ENCODE data around the gene WNT2.

The WNT2 gene

DNA sequence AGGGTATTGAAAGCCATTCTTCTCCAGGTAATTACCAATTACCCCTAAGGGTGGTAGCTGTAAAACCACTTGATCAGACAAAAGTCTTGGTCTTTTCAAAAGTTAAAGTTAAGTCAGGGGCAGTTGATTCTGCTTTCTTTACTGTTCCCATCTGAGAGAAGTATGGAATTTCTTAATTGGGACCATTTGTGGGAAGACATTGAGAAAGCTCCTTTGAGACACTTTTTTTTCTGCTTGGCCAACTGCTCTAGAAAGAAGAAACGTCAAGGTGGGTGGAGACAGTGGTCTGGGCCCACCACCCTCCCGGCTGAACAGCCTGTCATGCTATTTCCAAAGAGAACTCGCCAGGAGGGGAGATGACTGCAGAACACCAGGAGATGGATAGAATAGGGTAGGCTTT is 45.3 kb downstream of the WNT2 start:
- H3K36me3 ChIP-seq (ENCODE audit: control insufficient read depth in 1 of 2, insufficient read depth in 2 of 2, low read length in 2 of 2): no peaks in the 10 kb centered on the region
- H3K4me1 ChIP-seq (ENCODE audit: control insufficient read depth in 1 of 2, insufficient read depth in 2 of 2, low read length in 2 of 2): no peaks in the 10 kb centered on the region
- H3K4me3 ChIP-seq (ENCODE audit: low read depth in 1 of 2, low read length in 2 of 2): no peak overlapping the region
- H3K9me3 ChIP-seq (ENCODE audit: control insufficient read depth in 1 of 2, low read length in 2 of 2): no peaks in the 10 kb centered on the region
- H3K27me3 ChIP-seq (ENCODE audit: low read depth, low read length): no peaks in the 10 kb centered on the region
- no peak overlapping the region for H3K27ac ChIP-seq (ENCODE audit: low read length)

DNA sequence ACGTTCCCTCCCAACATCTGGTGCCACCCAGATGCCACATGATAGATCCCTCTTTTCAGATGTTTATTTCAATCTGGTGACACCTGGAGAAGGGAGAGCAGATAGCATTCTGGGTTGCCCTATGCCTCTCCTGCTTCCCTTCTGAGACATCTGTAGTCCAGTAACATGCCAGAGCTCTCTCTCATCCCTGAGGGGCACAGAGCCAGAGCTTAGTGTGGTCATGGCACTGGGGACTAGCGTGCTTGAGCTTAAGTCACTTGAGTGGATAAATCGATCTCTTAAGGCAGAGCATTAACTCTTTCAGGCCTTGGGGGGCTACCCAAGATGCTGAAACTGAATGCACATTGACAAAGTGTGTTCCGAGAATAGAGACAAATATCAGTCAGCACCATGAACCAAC is 47.9 kb downstream of the WNT2 start:
- Histone ChIP-seq H3K27me3 (ENCODE audit: low read depth, low read length) (no peaks in the 10 kb centered on the region), H3K4me1 (ENCODE audit: control insufficient read depth in 1 of 2, insufficient read depth in 2 of 2, low read length in 2 of 2) (no peaks in the 10 kb centered on the region), H3K4me3 (ENCODE audit: low read depth in 1 of 2, low read length in 2 of 2) (no peak overlapping the region), H3K27ac (ENCODE audit: low read length) (no peak overlapping the region), H3K9me3 (ENCODE audit: control insufficient read depth in 1 of 2, low read length in 2 of 2) (no peaks in the 10 kb centered on the region), H3K36me3 (ENCODE audit: control insufficient read depth in 1 of 2, insufficient read depth in 2 of 2, low read length in 2 of 2) (no peaks in the 10 kb centered on the region)

DNA sequence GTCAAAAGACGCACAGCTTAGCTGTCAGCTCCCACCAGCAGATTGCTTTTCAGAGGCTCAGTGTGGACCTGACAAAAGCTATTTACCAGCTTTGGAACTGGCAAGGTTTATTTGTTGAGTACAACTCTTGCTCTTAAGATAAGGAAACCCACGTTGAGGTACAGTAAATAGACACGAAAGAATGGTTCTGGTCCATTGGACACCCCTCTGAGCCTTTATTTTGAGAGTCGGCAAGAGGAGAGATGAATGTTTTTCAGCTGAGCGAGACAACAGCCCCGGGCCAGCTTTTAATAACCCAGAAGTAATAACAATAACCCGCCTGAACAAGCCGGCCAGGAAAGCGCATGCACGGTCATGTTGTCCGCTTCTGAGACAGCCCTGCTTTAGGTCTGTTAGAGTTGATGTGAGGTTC is 49.0 kb downstream of the WNT2 start:
- no peaks in the 10 kb centered on the region for H3K4me1 ChIP-seq (ENCODE audit: control insufficient read depth in 1 of 2, insufficient read depth in 2 of 2, low read length in 2 of 2)
- no peaks in the 10 kb centered on the region for H3K9me3 ChIP-seq (ENCODE audit: control insufficient read depth in 1 of 2, low read length in 2 of 2)
- no peaks in the 10 kb centered on the region for H3K27me3 ChIP-seq (ENCODE audit: low read depth, low read length)
- H3K4me3 ChIP-seq (ENCODE audit: low read depth in 1 of 2, low read length in 2 of 2): no peak overlapping the region
- H3K36me3 ChIP-seq (ENCODE audit: control insufficient read depth in 1 of 2, insufficient read depth in 2 of 2, low read length in 2 of 2): no peaks in the 10 kb centered on the region
- no peak overlapping the region for H3K27ac ChIP-seq (ENCODE audit: low read length)

DNA sequence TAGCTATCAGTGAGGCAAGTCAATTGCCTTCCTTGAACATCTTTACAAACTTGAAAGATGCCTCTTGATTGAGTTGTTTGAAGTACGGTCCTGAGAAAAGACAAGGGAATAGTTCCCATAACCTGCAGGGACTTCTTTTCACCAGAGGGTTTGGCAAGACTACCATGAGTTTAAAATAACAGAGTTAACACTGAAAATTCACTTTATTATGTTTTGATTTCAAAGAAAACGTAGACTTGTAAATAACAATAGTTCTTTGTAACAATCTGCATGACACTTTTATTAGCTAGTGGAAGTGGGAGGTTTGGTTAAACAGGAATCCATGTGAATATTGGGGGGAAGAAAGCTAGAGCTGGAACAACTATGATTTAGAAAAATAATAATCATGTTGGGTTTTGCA is 49.5 kb downstream of the WNT2 start:
- Histone ChIP-seq H3K27ac (ENCODE audit: low read length) (no peak overlapping the region), H3K27me3 (ENCODE audit: low read depth, low read length) (no peaks in the 10 kb centered on the region), H3K4me3 (ENCODE audit: low read depth in 1 of 2, low read length in 2 of 2) (no peak overlapping the region), H3K36me3 (ENCODE audit: control insufficient read depth in 1 of 2, insufficient read depth in 2 of 2, low read length in 2 of 2) (no peaks in the 10 kb centered on the region), H3K9me3 (ENCODE audit: control insufficient read depth in 1 of 2, low read length in 2 of 2) (no peaks in the 10 kb centered on the region), H3K4me1 (ENCODE audit: control insufficient read depth in 1 of 2, insufficient read depth in 2 of 2, low read length in 2 of 2) (no peaks in the 10 kb centered on the region)

DNA sequence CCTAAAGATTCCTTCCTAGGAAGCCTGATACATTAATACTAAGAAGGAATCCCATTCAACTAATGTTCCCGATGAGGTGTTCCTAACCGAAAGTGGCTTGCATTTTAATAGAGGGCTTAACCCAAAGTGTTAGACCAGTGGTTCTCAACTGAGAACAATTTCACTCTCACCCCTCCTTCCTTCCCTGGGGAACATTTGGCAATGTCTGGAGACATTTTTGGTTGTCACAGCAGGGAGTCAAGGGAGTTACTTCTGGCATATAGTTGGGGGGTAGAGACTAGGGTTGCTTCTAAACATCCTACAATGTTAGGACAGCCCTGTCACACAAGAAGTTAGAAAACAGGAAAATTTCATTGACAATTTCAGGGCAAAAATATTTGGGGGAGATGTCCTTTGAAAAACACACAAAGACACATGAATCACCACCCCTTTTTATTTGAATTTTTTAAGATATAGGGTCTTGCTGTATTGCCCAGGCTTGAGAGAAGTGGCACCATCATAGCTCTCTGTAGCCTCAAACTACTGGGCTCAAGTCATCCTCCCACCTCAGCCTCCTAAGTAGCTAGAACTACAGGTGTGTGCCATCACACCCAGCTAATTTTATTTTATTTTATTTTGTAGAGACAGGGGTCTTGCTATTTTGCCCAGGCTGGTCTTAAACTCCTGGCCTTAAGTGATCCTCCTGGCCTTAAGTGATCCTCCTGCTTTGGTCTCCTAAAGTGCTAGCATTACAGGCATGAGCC is 50.7 kb downstream of the WNT2 start:
- Histone ChIP-seq H3K27ac (ENCODE audit: low read length) (no peak overlapping the region), H3K36me3 (ENCODE audit: control insufficient read depth in 1 of 2, insufficient read depth in 2 of 2, low read length in 2 of 2) (no peaks in the 10 kb centered on the region), H3K9me3 (ENCODE audit: control insufficient read depth in 1 of 2, low read length in 2 of 2) (no peaks in the 10 kb centered on the region), H3K4me1 (ENCODE audit: control insufficient read depth in 1 of 2, insufficient read depth in 2 of 2, low read length in 2 of 2) (no peaks in the 10 kb centered on the region), H3K4me3 (ENCODE audit: low read depth in 1 of 2, low read length in 2 of 2) (no peak overlapping the region), H3K27me3 (ENCODE audit: low read depth, low read length) (no peaks in the 10 kb centered on the region)

DNA sequence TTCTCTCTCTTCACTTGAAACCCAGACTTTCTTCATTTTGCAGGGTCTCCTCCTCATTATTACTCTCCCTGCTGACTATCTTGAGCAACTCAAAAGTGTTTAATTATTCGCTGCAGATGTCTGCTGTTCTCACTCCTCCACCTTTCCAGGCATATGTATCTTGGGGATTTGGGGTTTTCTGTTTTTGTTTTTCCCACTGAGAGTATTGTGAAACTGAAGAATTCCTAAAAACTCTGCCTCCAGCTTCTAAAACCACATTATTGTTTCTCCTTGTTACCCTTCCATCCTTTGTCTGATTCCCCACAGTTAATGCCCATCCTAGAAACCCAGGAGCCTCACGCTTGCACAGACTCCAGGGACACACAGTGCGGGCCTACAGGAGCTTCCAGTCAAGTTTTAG is 51.3 kb downstream of the WNT2 start:
- Histone ChIP-seq H3K9me3 (ENCODE audit: control insufficient read depth in 1 of 2, low read length in 2 of 2) (no peaks in the 10 kb centered on the region), H3K4me3 (ENCODE audit: low read depth in 1 of 2, low read length in 2 of 2) (no peak overlapping the region), H3K4me1 (ENCODE audit: control insufficient read depth in 1 of 2, insufficient read depth in 2 of 2, low read length in 2 of 2) (no peaks in the 10 kb centered on the region), H3K27me3 (ENCODE audit: low read depth, low read length) (no peaks in the 10 kb centered on the region), H3K27ac (ENCODE audit: low read length) (no peak overlapping the region), H3K36me3 (ENCODE audit: control insufficient read depth in 1 of 2, insufficient read depth in 2 of 2, low read length in 2 of 2) (no peaks in the 10 kb centered on the region)

DNA sequence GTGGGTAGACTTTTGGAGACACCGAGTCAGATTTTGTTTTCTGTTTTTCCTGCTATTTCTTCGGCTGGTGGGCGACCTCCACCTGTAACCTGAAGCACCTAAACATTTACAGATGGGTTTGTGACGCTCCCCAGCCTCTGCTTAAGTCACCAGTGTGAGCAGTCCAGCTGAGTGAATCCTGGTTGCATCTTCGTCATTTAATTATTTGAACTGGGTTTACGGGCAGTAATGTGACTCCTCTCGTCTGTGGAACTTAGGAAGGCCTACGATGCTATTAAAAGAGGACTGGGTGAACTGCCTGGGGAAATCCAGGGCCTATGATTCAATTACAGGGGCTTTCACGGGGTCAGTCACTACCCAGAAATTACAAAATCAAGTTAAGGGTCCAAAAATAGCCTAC is 52.5 kb downstream of the WNT2 start:
- Histone ChIP-seq H3K4me3 (ENCODE audit: low read depth in 1 of 2, low read length in 2 of 2) (no peak overlapping the region), H3K4me1 (ENCODE audit: control insufficient read depth in 1 of 2, insufficient read depth in 2 of 2, low read length in 2 of 2) (no peaks in the 10 kb centered on the region), H3K9me3 (ENCODE audit: control insufficient read depth in 1 of 2, low read length in 2 of 2) (no peaks in the 10 kb centered on the region), H3K27me3 (ENCODE audit: low read depth, low read length) (no peaks in the 10 kb centered on the region), H3K27ac (ENCODE audit: low read length) (no peak overlapping the region), H3K36me3 (ENCODE audit: control insufficient read depth in 1 of 2, insufficient read depth in 2 of 2, low read length in 2 of 2) (no peaks in the 10 kb centered on the region)

DNA sequence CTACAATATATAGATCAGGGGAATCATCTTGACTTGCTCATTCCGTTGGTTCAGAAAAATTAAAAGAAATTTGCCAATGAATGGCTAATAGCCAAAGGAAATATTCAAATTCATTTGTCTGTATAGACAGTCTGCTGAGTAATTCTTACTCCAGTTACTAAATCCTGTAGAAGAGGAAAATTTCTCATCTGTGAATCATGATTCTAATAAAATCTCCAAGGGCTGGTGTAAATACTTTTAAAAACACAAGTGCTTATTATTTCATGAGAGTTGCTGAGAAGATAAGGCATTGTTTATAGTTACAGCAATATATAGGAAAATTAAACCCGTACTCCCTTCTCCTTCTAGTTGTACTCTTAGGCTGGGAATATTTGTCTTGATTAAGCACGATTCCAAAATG is 53.0 kb downstream of the WNT2 start:
- Histone ChIP-seq H3K27me3 (ENCODE audit: low read depth, low read length) (no peaks in the 10 kb centered on the region), H3K9me3 (ENCODE audit: control insufficient read depth in 1 of 2, low read length in 2 of 2) (no peaks in the 10 kb centered on the region), H3K4me3 (ENCODE audit: low read depth in 1 of 2, low read length in 2 of 2) (no peak overlapping the region), H3K4me1 (ENCODE audit: control insufficient read depth in 1 of 2, insufficient read depth in 2 of 2, low read length in 2 of 2) (no peaks in the 10 kb centered on the region), H3K36me3 (ENCODE audit: control insufficient read depth in 1 of 2, insufficient read depth in 2 of 2, low read length in 2 of 2) (no peaks in the 10 kb centered on the region), H3K27ac (ENCODE audit: low read length) (no peak overlapping the region)

DNA sequence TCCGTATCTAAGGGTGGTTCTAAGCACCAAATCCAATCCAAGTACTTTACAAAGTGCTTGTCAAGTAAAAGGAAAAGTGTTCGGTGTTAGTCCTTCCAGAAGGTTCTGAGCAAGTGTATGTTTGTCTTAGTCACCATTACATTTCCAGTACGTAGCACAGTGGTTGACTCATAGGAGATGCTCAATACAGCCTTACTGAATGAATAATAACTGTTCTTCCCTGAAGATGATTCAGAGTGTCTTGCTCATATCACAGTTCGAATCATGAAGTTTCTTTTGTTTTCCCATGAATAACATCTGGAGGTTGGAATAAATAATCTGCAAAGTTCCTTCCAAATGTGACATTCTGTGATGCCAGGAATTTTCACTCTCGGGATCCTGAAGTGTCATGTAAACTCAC is 53.4 kb downstream of the WNT2 start:
- no peak overlapping the region for H3K27ac ChIP-seq (ENCODE audit: low read length)
- H3K9me3 ChIP-seq (ENCODE audit: control insufficient read depth in 1 of 2, low read length in 2 of 2): no peaks in the 10 kb centered on the region
- H3K27me3 ChIP-seq (ENCODE audit: low read depth, low read length): no peaks in the 10 kb centered on the region
- no peaks in the 10 kb centered on the region for H3K36me3 ChIP-seq (ENCODE audit: control insufficient read depth in 1 of 2, insufficient read depth in 2 of 2, low read length in 2 of 2)
- no peaks in the 10 kb centered on the region for H3K4me1 ChIP-seq (ENCODE audit: control insufficient read depth in 1 of 2, insufficient read depth in 2 of 2, low read length in 2 of 2)
- no peak overlapping the region for H3K4me3 ChIP-seq (ENCODE audit: low read depth in 1 of 2, low read length in 2 of 2)

DNA sequence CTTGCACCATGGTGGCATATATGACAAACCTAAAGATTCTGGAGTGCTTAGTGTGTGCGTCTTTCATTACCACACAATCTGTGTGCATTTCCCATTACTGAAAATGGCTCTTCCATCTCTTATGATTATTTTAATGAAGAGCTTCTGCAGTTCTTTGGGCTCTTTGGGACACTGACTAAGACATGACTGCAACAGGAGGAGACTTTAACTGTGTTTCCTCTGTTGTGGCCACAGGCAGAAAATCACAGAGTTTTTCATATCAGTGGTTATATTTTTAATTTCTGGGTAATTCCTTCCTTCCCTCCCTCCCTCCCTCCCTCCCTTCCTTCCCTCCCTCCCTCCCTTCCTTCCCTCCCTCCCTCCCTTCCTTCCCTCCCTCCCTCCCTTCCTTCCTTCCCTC is 58.1 kb downstream of the WNT2 start:
- Histone ChIP-seq H3K4me3 (ENCODE audit: low read depth in 1 of 2, low read length in 2 of 2) (no peak overlapping the region), H3K9me3 (ENCODE audit: control insufficient read depth in 1 of 2, low read length in 2 of 2) (no peaks in the 10 kb centered on the region), H3K36me3 (ENCODE audit: control insufficient read depth in 1 of 2, insufficient read depth in 2 of 2, low read length in 2 of 2) (no peaks in the 10 kb centered on the region), H3K4me1 (ENCODE audit: control insufficient read depth in 1 of 2, insufficient read depth in 2 of 2, low read length in 2 of 2) (no peaks in the 10 kb centered on the region), H3K27ac (ENCODE audit: low read length) (no peak overlapping the region), H3K27me3 (ENCODE audit: low read depth, low read length) (no peaks in the 10 kb centered on the region)

DNA sequence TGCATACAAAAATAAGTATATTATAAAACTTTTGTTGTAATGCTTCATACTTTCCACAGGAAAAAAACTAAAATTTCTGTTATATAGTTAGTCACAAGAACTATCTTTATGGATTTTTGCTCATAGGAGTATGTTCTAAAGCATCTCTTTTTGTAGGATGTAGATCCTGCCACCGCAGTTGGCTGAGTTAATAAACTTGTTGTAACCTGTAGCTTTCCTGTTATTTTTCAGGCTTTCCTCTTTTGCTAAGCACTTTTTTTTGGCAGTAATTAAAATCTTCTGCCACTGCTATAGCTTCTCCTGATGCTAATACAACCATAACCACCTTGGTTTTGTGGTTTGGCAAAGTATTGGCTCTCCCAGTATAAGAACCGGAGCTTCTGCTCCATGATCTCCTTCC is 60.3 kb downstream of the WNT2 start:
- H3K4me3 ChIP-seq (ENCODE audit: low read depth in 1 of 2, low read length in 2 of 2): no peak overlapping the region
- no peak overlapping the region for H3K27ac ChIP-seq (ENCODE audit: low read length)
- no peaks in the 10 kb centered on the region for H3K4me1 ChIP-seq (ENCODE audit: control insufficient read depth in 1 of 2, insufficient read depth in 2 of 2, low read length in 2 of 2)
- no peaks in the 10 kb centered on the region for H3K9me3 ChIP-seq (ENCODE audit: control insufficient read depth in 1 of 2, low read length in 2 of 2)
- no peaks in the 10 kb centered on the region for H3K36me3 ChIP-seq (ENCODE audit: control insufficient read depth in 1 of 2, insufficient read depth in 2 of 2, low read length in 2 of 2)
- no peaks in the 10 kb centered on the region for H3K27me3 ChIP-seq (ENCODE audit: low read depth, low read length)

DNA sequence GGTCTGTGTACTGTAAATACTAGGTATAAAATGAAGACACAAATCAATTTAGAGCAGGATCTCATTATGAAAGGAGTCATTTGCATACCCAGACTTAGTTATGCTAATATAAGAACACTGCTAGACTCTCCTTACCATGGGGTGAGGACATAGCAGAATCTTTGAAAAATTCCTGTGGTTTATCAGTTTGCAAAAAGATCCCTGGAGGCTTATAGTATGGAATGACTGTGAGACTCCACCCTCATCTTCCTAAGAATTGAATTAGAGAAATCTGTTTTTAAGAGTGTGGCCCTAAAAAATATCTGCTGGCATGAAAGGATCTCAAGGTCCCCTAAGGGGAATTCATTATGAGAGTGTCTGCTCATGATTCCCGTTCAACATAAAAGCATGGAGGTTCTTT is 63.2 kb downstream of the WNT2 start:
- no peaks in the 10 kb centered on the region for H3K4me1 ChIP-seq (ENCODE audit: control insufficient read depth in 1 of 2, insufficient read depth in 2 of 2, low read length in 2 of 2)
- H3K27me3 ChIP-seq (ENCODE audit: low read depth, low read length): no peaks in the 10 kb centered on the region
- no peak overlapping the region for H3K4me3 ChIP-seq (ENCODE audit: low read depth in 1 of 2, low read length in 2 of 2)

More for the DNA sequence above, 63.2 kb downstream of the WNT2 start:
- no peaks in the 10 kb centered on the region for H3K9me3 ChIP-seq (ENCODE audit: control insufficient read depth in 1 of 2, low read length in 2 of 2)
- no peaks in the 10 kb centered on the region for H3K36me3 ChIP-seq (ENCODE audit: control insufficient read depth in 1 of 2, insufficient read depth in 2 of 2, low read length in 2 of 2)
- H3K27ac ChIP-seq (ENCODE audit: low read length): no peak overlapping the region
